HG03575 (cell line): Measurements from ENCODE around the gene SYNE2.
"Not testable (repeated sequence)": the region's sequence is repeated elsewhere in the genome, so short reads cannot be mapped to it uniquely, and the experiment has no call there.

Experiments
- ATAC-seq: cut with Tn5 transposase; IDR thresholded peaks from one replicate; pipeline ENCODE4 v1.9.1; 2021; ENCODE audit not compliant: unreplicated experiment, insufficient number of reproducible peaks, low FRiP score; ENCODE audit errors: extremely low read depth

The SYNE2 gene

GRCh38 chr14:63867933-63868921 lies 15.4 kb downstream of the SYNE2 start:
- ATAC-seq, result no peak

GRCh38 chr14:63869940-63870752 lies 17.3 kb downstream of the SYNE2 start:
- not testable (repeated sequence) for ATAC-seq

DNA sequence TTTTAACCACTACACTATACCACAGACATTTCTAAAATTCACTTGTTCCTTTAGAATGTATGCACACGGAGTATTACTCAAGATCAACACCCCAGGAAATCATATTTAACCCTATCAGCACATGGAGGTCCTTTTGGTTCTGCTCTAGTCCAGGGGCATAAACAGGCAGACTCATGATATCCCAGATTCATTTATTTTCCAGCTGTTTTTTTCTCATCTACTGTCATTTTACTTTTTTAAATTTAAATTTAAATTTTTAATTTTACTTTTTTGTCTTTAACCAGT lies 17.9 kb downstream of the SYNE2 start:
- ATAC-seq, result not testable (repeated sequence)

DNA sequence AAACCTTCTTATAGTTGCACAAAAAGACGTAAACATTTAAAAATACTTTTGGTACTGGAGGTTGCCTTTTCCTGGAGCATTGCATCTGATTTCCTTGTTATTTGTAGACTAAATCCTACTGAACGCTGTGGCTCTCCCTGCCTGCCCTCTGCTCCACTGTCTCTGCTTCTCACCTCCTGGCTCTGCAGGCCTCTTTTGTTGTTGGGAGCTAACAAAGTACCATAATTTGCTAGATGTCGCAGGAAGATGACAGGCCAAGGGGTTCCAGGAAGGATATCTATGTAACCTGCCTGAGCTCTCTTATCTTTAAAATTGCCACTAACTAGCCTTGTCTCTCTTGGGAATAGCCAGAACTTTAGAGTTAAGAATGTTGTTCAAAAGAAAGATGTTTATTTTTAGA lies 21.4 kb downstream of the SYNE2 start:
- no peak for ATAC-seq

DNA sequence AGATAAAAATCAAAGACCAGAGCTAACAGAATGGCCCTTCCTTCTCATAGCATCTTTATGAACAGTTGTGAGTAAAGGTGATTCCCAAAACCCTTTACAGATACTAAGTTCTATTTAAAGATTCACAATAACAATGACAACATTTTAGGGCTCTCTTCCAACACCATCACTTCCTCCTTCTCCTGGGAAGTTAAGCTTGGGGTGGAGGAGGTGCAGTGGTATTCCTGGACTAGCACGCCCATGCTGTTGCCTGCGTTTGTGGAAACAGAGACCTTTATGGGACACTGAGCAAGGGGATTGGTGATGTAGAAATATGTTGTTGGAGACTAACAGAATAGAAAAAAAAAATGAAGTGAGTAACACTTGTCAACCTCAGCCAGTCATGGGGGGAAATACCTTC lies 22.5 kb downstream of the SYNE2 start:
- no peak for ATAC-seq

- ATAC-seq, result no peak
Observed at GRCh38 chr14:63877550-63877939, 24.7 kb downstream of the SYNE2 start.

- ATAC-seq, result no peak
Observed at GRCh38 chr14:63878052-63878451, 25.2 kb downstream of the SYNE2 start.

- no peak for ATAC-seq
Observed at GRCh38 chr14:63878792-63879191, 26.0 kb downstream of the SYNE2 start.

- ATAC-seq, result no peak
Observed at GRCh38 chr14:63881926-63882325, 29.1 kb downstream of the SYNE2 start.

GRCh38 chr14:63887899-63888298 lies 35.1 kb downstream of the SYNE2 start:
- no peak for ATAC-seq

GRCh38 chr14:63890553-63890952 lies 37.7 kb downstream of the SYNE2 start:
- no peak for ATAC-seq

DNA sequence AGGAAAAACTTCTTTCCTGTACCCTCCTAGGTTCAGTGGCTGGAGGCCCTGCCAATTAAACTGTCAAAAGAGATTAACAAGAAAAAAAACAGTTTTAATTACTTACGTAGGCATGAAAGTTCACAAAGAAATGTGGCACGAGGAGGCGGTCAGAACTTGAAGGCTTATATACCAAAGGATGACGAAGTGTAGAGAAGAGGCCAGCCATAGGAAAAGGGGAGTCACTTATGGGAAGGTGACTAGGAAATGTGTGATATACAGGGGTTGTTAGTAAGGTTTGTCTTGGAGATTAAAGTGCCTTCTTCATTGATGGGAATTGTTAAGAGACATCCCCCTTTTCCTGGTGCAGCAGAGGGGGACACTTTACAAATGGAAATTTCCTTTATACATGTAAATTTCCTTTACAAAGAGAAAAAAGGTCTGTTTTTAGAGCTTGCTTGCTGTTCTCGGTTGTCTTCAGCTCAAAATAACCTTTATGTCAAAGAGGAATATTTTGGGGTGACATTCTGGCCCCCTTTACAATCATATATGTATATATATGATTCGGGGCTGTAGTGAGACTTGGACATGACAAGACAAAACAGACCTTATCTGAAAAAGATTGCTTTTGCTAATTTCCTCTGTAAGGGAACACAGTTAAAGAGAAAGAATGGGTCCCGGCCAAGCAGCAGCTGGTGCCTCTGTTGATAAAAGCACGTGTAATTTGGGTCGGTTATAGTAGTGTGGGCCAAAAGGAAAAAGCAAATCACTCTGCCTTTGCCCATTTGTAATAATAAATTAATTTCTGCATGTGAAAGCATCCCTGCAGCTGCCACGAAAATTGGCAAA lies 38.6 kb downstream of the SYNE2 start:
- no peak for ATAC-seq

GRCh38 chr14:63892265-63892664 lies 39.5 kb downstream of the SYNE2 start:
- no peak for ATAC-seq

DNA sequence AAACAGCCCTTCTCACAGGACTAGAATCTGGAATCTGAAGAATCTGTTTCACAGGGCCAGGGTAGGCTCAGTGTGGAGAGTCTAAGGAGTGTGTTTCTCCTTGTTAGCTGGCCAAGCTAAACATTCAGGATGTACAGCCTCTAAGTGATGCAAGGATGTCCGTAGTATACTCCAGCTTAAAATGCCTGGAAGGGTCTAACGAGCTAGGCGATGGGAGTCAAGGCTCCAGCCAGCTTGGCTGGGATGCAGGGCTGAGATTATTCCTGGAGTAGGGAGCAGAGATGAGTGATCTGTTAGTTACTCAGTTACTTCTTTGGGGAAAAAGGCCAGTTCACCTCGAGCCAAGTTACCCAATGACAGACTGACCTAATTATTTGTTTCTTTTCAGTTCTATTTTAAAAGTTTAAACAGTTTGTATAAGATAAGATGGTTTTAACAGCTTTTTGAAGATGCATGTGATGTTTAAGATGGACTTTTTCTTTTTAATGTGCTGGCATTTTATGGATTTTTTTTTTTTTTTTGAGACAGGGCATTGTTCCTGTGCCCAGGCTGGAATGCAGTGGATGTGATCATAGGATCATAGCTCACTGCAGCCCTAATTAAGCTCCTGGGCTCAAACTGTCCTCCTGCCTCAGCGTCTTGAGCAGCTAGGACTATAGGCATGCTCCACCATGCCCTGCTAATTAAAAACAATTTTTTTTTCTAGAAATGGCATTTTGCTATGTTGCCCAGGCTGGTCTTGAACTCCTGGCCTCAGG lies 41.1 kb downstream of the SYNE2 start:
- ATAC-seq, result no peak

- no peak for ATAC-seq
Observed at GRCh38 chr14:63895510-63895909, 42.7 kb downstream of the SYNE2 start.

- no peak for ATAC-seq
Observed at GRCh38 chr14:63896278-63896720, 43.5 kb downstream of the SYNE2 start.

GRCh38 chr14:63897721-63898163 lies 44.9 kb downstream of the SYNE2 start:
- ATAC-seq, result no peak

- no peak for ATAC-seq
Observed at GRCh38 chr14:63899953-63900352, 47.1 kb downstream of the SYNE2 start.
